Panc1 (cell line): ENCODE measurements around the gene EHMT2. TPM values are rescaled to one million over a fixed set of nuclear protein-coding genes. Genes with fewer than 3 reads are reported as not detected.

Experiments used
- ATAC-seq: fragments of 200-7000 bp; cut with Tn5 transposase; 2 replicates; pipeline ENCODE4 v1.9.1; 2020; ENCODE audit warnings: mild to moderate bottlenecking, moderate library complexity
- BruUV-seq: library from RNA; stranded (reverse); fragments of 400-500 nt; replicated peaks from 2 replicates; lab custom pipeline; 2021; lab: Mats Ljungman, UMichigan
- CTCF ChIA-PET: fragments of 300-600 bp; sonication (Branson Sonifier 250); formaldehyde crosslinking; loops from one replicate; lab custom pipeline; 2022; ENCODE audit warnings: antibody characterized with exemption; lab: Charles Lee
- POLR2A ChIA-PET: fragments of 300-600 bp; sonication (Branson Sonifier 250); formaldehyde crosslinking; loops from one replicate; lab custom pipeline; 2022; ENCODE audit warnings: antibody characterized with exemption; lab: Charles Lee
- DNase-seq: peaks from one replicate; pipeline ENCODE4 v3.0.0-alpha.2; 2010; ENCODE audit warnings: low read depth, low spot score
- H3K27ac ChIP-seq: 2 replicates; pipeline ENCODE4 v1.5.1; 2011; ENCODE audit warnings: mild to moderate bottlenecking, low read length, inconsistent platforms
- H3K27me3 ChIP-seq: fragments of 200-500 bp; sonication (Bioruptor generic); 2 replicates; pipeline ENCODE4 v1.6.0; 2014; ENCODE audit warnings: low read length, inconsistent platforms; ENCODE audit not compliant: control insufficient read depth, insufficient read depth
- H3K36me3 ChIP-seq: fragments of 200-500 bp; sonication (Bioruptor generic); 2 replicates; pipeline ENCODE4 v1.5.1; 2014; ENCODE audit warnings: inconsistent platforms, mild to moderate bottlenecking, low read length, moderate library complexity; ENCODE audit not compliant: control insufficient read depth, insufficient read depth
- H3K4me1 ChIP-seq: 2 replicates; pipeline ENCODE4 v1.5.1; 2011; ENCODE audit warnings: inconsistent platforms, mild to moderate bottlenecking, low read length, moderate library complexity; ENCODE audit not compliant: control insufficient read depth, insufficient read depth
- H3K4me3 ChIP-seq, 2 experiments: 2 replicates each; pipeline ENCODE4 v1.5.1; 2011 to 2012; ENCODE audit warnings: low read depth in 2 of 2, low read length in 2 of 2, mild to moderate bottlenecking in 2 of 2, inconsistent platforms in 1 of 2, moderate library complexity in 1 of 2
- H3K9me3 ChIP-seq: fragments of 200-500 bp; sonication (Bioruptor generic); 2 replicates; pipeline ENCODE4 v1.5.1; 2014; ENCODE audit warnings: low read depth, mild to moderate bottlenecking, inconsistent platforms, low read length, moderate library complexity; ENCODE audit not compliant: control insufficient read depth, insufficient read depth
- POLR2AphosphoS5 ChIP-seq: IDR thresholded peaks from 2 replicates; pipeline ENCODE4 v1.6.1; 2012; ENCODE audit warnings: mild to moderate bottlenecking, low read depth, low read length, moderate library complexity
- SIN3A ChIP-seq: IDR thresholded peaks from 2 replicates; pipeline ENCODE4 v1.6.1; 2012; ENCODE audit warnings: low read depth, mild to moderate bottlenecking, low read length, moderate library complexity, borderline replicate concordance; ENCODE audit not compliant: insufficient read depth
- TCF7L2 ChIP-seq: IDR thresholded peaks from 2 replicates; pipeline ENCODE4 v1.6.1; 2011; ENCODE audit warnings: mild to moderate bottlenecking, low read depth, low read length, inconsistent platforms
- in situ Hi-C: cut with HindIII; loops from 2 replicates; pipeline ENCODE4 v1.10.0; 2016; ENCODE audit warnings: low sequenced_read_pairs, low pct_unique_long_range_greater_than_20kb
- intact Hi-C: fragments of 100-400 bp; cut with micrococcal nuclease; formaldehyde crosslinking; loops from one replicate; pipeline ENCODE4 v1.10.0; 2022; ENCODE audit not compliant: unreplicated experiment
- total RNA-seq: library from RNA; stranded (reverse); gene quantifications from one replicate; pipeline ENCODE4 v1.2.1, GENCODE V29; 2021; ENCODE audit not compliant: unreplicated experiment
- TF ChIP-seq, protein P1 (sequence below): fragments of 450-650 bp; IDR thresholded peaks from 2 replicates; pipeline ENCODE4 v1.5.1; 2017; ENCODE audit warnings: mild to moderate bottlenecking
- TF ChIP-seq, protein P2 (sequence below), 2 experiments: IDR thresholded peaks; 2 replicates each; pipeline ENCODE4 v1.6.1; 2011 to 2012; ENCODE audit warnings: low read depth in 2 of 2, control low read depth in 1 of 2, low read length in 1 of 2, mild to moderate bottlenecking in 1 of 2, moderate library complexity in 1 of 2; ENCODE audit not compliant: insufficient read depth in 1 of 2

The EHMT2 gene
- total RNA-seq, 1 experiment from 2014 or later = 60.4 TPM

DNA sequence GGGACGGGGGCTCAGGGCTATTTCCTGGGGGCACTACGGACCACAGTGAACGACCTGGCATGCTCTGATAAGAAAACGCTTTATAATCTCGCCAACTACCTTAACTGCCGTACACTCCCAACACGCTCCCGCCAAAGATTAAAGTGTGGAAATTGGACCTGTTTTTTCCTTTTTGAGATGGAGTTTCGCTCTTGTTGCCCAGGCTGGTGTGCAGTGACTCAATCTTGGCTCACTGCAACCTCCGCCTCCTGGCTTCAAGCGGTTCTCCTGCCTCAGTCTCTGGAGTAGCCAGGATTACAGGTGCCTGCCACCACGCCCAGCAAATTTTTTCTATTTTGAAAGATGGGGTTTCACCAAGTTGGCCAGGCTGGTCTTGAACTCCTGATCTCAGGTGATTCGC is 18.4 kb downstream of the EHMT2 start:
- no peak overlapping the region for H3K27ac ChIP-seq
- no peak for ATAC-seq
- intact Hi-C loops (no loop called here), in situ Hi-C loops (no loop called here)
- H3K4me1 ChIP-seq = peaks cover 33% of the 10 kb centered on the region
- no peak for DNase-seq
- no peaks in the 10 kb centered on the region for H3K9me3 ChIP-seq
- ChIA-PET POLR2A (interaction anchor here (0.6 kb wide), 1 partner anchor 874 kb away, joined by 4 read pairs; no protein-coding TSS in a partner anchor), CTCF (no interaction called here)
- no peak overlapping the region for H3K4me3 ChIP-seq
- TF ChIP-seq, protein P1, sequence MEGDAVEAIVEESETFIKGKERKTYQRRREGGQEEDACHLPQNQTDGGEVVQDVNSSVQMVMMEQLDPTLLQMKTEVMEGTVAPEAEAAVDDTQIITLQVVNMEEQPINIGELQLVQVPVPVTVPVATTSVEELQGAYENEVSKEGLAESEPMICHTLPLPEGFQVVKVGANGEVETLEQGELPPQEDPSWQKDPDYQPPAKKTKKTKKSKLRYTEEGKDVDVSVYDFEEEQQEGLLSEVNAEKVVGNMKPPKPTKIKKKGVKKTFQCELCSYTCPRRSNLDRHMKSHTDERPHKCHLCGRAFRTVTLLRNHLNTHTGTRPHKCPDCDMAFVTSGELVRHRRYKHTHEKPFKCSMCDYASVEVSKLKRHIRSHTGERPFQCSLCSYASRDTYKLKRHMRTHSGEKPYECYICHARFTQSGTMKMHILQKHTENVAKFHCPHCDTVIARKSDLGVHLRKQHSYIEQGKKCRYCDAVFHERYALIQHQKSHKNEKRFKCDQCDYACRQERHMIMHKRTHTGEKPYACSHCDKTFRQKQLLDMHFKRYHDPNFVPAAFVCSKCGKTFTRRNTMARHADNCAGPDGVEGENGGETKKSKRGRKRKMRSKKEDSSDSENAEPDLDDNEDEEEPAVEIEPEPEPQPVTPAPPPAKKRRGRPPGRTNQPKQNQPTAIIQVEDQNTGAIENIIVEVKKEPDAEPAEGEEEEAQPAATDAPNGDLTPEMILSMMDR = no peak
- TF ChIP-seq POLR2AphosphoS5 (no peak), TCF7L2 (no peak), SIN3A (no peak)
- TF ChIP-seq, protein P2, sequence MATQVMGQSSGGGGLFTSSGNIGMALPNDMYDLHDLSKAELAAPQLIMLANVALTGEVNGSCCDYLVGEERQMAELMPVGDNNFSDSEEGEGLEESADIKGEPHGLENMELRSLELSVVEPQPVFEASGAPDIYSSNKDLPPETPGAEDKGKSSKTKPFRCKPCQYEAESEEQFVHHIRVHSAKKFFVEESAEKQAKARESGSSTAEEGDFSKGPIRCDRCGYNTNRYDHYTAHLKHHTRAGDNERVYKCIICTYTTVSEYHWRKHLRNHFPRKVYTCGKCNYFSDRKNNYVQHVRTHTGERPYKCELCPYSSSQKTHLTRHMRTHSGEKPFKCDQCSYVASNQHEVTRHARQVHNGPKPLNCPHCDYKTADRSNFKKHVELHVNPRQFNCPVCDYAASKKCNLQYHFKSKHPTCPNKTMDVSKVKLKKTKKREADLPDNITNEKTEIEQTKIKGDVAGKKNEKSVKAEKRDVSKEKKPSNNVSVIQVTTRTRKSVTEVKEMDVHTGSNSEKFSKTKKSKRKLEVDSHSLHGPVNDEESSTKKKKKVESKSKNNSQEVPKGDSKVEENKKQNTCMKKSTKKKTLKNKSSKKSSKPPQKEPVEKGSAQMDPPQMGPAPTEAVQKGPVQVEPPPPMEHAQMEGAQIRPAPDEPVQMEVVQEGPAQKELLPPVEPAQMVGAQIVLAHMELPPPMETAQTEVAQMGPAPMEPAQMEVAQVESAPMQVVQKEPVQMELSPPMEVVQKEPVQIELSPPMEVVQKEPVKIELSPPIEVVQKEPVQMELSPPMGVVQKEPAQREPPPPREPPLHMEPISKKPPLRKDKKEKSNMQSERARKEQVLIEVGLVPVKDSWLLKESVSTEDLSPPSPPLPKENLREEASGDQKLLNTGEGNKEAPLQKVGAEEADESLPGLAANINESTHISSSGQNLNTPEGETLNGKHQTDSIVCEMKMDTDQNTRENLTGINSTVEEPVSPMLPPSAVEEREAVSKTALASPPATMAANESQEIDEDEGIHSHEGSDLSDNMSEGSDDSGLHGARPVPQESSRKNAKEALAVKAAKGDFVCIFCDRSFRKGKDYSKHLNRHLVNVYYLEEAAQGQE (IDR thresholded peaks at IDR 0.05; ENCODE audit: insufficient read depth in 1 of 2, low read depth in 2 of 2, low read length in 1 of 2) = no peak
- H3K27me3 ChIP-seq = no peaks in the 10 kb centered on the region
- BruUV-seq = no TSS peak
- H3K36me3 ChIP-seq = no peaks in the 10 kb centered on the region

DNA sequence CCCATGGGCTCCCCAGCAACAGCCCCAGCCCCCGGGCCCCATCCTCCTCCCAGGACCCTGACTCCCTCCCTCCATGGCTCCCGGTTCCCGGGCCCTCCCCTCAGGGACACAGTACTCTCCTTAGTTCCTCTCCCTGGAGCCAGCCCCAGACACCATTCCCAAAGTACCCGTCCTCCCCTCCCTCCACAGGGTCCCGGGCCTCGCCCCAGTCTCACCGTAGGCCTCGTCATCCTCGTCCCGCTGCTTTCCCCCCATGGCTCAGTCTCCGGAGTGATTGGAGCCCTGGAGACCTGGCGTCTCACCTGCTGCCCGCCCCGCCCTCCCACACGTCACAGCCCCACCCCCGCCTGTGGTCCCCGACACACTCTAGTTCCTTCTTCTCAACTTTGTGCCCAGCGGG is 18.8 kb downstream of the EHMT2 start, which contains the start of gene SLC44A4:
SLC44A4 (minus strand) TSS at position 272 of the 400 bp plus-strand sequence; CDS start at position 255, 17 bp downstream.
- Histone ChIP-seq H3K36me3 (no peaks in the 10 kb centered on the region), H3K27ac (peak within 1 kb of the TSS; percentile 77), H3K9me3 (no peaks in the 10 kb centered on the region), H3K4me3 (no peak within 1 kb of the TSS), H3K4me1 (peaks cover 37% of the 10 kb centered on the region), H3K27me3 (no peaks in the 10 kb centered on the region)
- TF ChIP-seq SIN3A (no peak), TCF7L2 (no peak), POLR2AphosphoS5 (no peak)
- TF ChIP-seq, protein P1 = no peak
- TF ChIP-seq, protein P2 (IDR thresholded peaks at IDR 0.05; ENCODE audit: insufficient read depth in 1 of 2, low read depth in 2 of 2, low read length in 1 of 2) = no peak
- intact Hi-C loops (no loop called here), in situ Hi-C loops (no loop called here)
- DNase-seq (no peak), ATAC-seq (no peak)
- ChIA-PET CTCF (no interaction called here), POLR2A (interaction anchor here (0.6 kb wide), 1 partner anchor 873 kb away, joined by 4 read pairs; no protein-coding TSS in a partner anchor)
- no TSS peak for BruUV-seq
